Chondrocyte (in vitro differentiated cells): ENCODE data around the gene CSTF2. TPM values are rescaled to one million over a fixed set of nuclear protein-coding genes. Genes with fewer than 3 reads are reported as not detected.
"Not testable (repeated sequence)": the region's sequence is repeated elsewhere in the genome, so short reads cannot be mapped to it uniquely, and the experiment has no call there.

ENCODE experiments used
- DNase-seq: peaks from one replicate; pipeline ENCODE4 v3.0.0; 2021; ENCODE audit warnings: mixed read lengths, low spot score
- H3K27ac Mint-ChIP-seq: one replicate; pipeline ENCODE4 v1.8.0; 2021; ENCODE audit warnings: mild to moderate bottlenecking, moderate library complexity, mixed read lengths; ENCODE audit not compliant: unreplicated experiment
- H3K27me3 Mint-ChIP-seq: 2 replicates; pipeline ENCODE4 v1.8.0; 2021; ENCODE audit warnings: low read depth, mixed read lengths
- H3K36me3 Mint-ChIP-seq: 2 replicates; pipeline ENCODE4 v1.8.0; 2021; ENCODE audit warnings: low read depth, mixed read lengths
- H3K4me1 Mint-ChIP-seq: 2 replicates; pipeline ENCODE4 v1.8.0; 2021; ENCODE audit warnings: low read depth, mild to moderate bottlenecking, mixed read lengths
- H3K4me3 Mint-ChIP-seq: one replicate; pipeline ENCODE4 v1.8.0; 2021; ENCODE audit warnings: mild to moderate bottlenecking, moderate library complexity, mixed read lengths; ENCODE audit not compliant: unreplicated experiment
- H3K9me3 Mint-ChIP-seq: 2 replicates; pipeline ENCODE4 v1.8.0; 2021; ENCODE audit warnings: low read depth, mixed read lengths
- CTCF ChIP-seq: fragments of 200-600 bp; sonication (generic); IDR thresholded peaks from 2 replicates; pipeline ENCODE4 v1.5.0; 2021; ENCODE audit warnings: antibody characterized with exemption, mild to moderate bottlenecking, moderate library complexity
- long read RNA-seq: library from polyadenylated mRNA; stranded (forward); transcript quantifications from one replicate; pipeline ENCODE4 v2.0.0, GENCODE V29; 2021
- total RNA-seq: library from RNA; stranded (reverse); gene quantifications from 3 replicates; pipeline ENCODE4 v1.2.1, GENCODE V29; 2021

The CSTF2 gene
- 11.5 to 13.5 TPM (median 11.8 TPM) in 3 replicates for total RNA-seq
- long read RNA-seq, transcript CSTF2-201 (14 exons, 1,958 nt), result major isoform, 24 of 30 reads
- long read RNA-seq, partial matches to known transcripts, result 3 of 30 reads
- long read RNA-seq, other reads (novel, unspliced or antisense), result 3 of 30 reads

GRCh38 chrX:100819837-100820666 is at the start of gene CSTF2:
Gene CSTF2 (plus strand): TSS chrX:100820391. CDS start chrX:100820417, 26 bp downstream.
- H3K27ac Mint-ChIP-seq, result peak within 1 kb of the TSS; percentile 58
- peaks cover 3% of the 10 kb centered on the region for H3K36me3 Mint-ChIP-seq
- peak; percentile 40 for TF ChIP-seq CTCF
- peak within 1 kb of the TSS; percentile 79 for H3K4me3 Mint-ChIP-seq
- DNase-seq, result peak; percentile 94
- no peaks in the 10 kb centered on the region for H3K9me3 Mint-ChIP-seq
- peaks cover 10% of the 10 kb centered on the region for H3K4me1 Mint-ChIP-seq
- peaks cover 5% of the 10 kb centered on the region for H3K27me3 Mint-ChIP-seq

GRCh38 chrX:100796371-100796770 is 23.8 kb upstream of the CSTF2 start:
- H3K4me1 Mint-ChIP-seq, H3K27ac Mint-ChIP-seq, H3K4me3 Mint-ChIP-seq, H3K27me3 Mint-ChIP-seq, H3K36me3 Mint-ChIP-seq, H3K9me3 Mint-ChIP-seq, DNase-seq: not testable (repeated sequence)

- Mint-ChIP-seq H3K27me3 (peaks cover under 1% of the 10 kb centered on the region), H3K4me1 (no peaks in the 10 kb centered on the region), H3K9me3 (peaks cover 7% of the 10 kb centered on the region), H3K27ac (no peak overlapping the region), H3K36me3 (no peaks in the 10 kb centered on the region), H3K4me3 (no peak overlapping the region)
- no peak for DNase-seq
- no peak for TF ChIP-seq CTCF
Observed at GRCh38 chrX:100797359-100797758, 22.8 kb upstream of the CSTF2 start.

GRCh38 chrX:100798484-100799214 is 21.5 kb upstream of the CSTF2 start:
- Mint-ChIP-seq H3K4me3 (no peak overlapping the region), H3K27ac (no peak overlapping the region), H3K4me1 (no peaks in the 10 kb centered on the region), H3K27me3 (peaks cover 3% of the 10 kb centered on the region), H3K9me3 (peaks cover 7% of the 10 kb centered on the region), H3K36me3 (no peaks in the 10 kb centered on the region)
- TF ChIP-seq CTCF, result no peak
- DNase-seq, result no peak

- Mint-ChIP-seq H3K4me1 (no peaks in the 10 kb centered on the region), H3K4me3 (no peak overlapping the region), H3K36me3 (no peaks in the 10 kb centered on the region), H3K27ac (no peak overlapping the region), H3K27me3 (peaks cover 17% of the 10 kb centered on the region), H3K9me3 (peaks cover 29% of the 10 kb centered on the region)
- no peak for DNase-seq
- TF ChIP-seq CTCF, result no peak
Observed at GRCh38 chrX:100802843-100803242, 17.3 kb upstream of the CSTF2 start.
